CD4-positive, alpha-beta T cell treated with Interleukin-4 for 1 hour (primary cell): ENCODE results near the gene HMGCS1.
A peak's percentile ranks its signal among the peaks of the same experiment; 100 is the strongest.
"Not testable (repeated sequence)": the region's sequence is repeated elsewhere in the genome, so short reads cannot be mapped to it uniquely, and the experiment has no call there.

Source experiments
- DNase-seq, 2 donors: peaks; one replicate each; pipeline ENCODE4 v3.0.0-alpha.2; 2020 to 2022

HMGCS1 gene

DNA sequence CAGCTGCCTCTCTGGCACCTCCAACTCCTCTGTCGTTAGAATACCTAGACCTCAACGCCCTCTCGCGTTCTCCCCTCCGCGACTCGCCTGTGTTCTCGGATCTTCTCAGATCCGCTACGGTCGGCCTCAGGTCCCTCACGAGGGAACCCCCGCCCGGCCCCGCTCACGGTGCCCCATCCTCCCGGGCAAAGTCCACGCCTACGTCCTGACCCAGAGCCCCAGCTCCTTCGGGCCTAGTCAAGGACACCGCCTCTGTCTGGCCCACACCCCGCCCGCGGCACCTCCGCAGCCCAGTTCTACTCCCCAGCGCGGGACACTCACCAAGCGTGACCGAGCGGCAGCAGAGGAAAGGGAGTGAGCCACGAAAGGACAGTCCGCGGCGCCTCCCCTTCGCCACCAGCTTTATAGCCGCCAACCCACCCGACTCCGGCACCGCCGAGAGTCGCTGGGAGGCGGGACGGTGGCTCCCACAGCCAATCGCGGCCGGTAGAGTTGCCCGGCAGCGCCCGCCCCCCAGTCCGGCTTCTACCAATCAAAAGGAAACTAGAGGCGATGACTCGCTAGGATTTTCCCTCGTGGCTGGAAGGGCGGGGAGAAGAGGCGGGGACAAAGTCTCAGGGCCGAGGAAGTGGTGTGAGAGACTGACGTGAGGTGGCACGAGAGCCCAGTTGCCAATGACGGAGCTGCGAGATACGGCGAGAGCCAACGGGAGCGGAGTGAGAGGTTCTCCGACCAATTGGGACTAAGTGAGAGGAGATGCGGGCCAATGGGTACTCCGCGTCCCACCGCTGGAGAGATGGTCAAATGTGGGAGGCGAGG lies at the start of gene HMGCS1:
TSS of gene HMGCS1 (minus strand) at position 378 of the 819 bp plus-strand sequence. CDS start 14,447 bp downstream, outside the sequence.
- DNase-seq = peak; percentile 100

DNA sequence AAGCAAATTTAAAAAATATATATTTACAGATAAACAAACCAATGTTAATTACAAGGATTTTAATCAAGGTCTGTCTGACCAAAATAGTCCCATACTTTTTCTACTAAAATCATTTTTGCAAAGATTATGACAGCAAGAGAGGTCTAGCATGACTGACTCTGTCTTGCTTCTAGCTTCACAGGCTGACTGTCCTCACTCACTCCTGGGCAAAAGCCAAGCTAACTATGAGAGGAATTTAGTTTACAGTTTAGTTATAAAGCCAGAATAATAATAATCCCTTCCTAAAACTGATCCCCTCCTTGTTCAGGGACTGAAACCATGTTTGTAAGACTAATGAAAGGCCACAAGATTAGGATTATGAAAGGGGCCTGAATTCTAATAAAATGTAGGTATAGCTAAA lies 45.5 kb upstream of the HMGCS1 start:
- no peak for DNase-seq

DNA sequence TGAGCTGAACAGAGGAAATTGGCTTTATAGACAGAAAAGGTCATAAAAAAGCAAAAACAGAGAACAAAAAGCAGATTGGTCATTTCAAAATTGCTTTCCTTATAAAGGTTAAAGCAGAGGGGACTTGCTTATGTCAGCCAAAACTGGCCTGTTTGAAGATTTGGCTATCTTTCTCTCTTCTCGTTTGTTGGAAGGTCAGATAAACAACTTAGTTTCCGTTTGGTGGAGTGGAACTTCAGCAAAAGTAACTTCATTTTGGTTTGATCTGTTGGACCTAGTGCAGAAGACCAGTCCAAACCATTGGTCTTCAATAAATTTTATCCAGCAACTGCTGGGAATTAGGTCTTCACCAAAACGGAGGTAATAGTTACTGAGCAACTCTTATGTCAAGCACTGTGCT lies 45.1 kb upstream of the HMGCS1 start:
- no peak for DNase-seq

DNA sequence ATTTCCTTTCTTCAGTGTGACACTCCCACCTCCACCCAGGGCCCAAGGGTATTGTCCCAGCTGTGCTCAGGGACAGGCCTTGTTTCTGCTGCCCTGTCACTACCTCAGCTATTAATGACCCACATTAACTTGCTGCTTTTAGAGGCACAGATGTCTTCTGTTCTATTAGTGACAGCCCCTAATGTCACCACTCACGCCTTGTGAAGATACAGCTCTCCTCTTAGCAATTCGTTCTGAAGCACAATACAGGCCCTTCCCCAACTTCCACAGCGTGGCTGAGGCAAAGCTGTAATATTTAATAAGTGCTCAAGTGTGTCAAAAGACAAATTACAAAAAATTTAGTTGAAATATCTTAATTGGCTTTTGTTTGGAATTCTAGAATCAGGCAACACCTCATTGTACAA lies 44.7 kb upstream of the HMGCS1 start:
- DNase-seq = no peak

DNA sequence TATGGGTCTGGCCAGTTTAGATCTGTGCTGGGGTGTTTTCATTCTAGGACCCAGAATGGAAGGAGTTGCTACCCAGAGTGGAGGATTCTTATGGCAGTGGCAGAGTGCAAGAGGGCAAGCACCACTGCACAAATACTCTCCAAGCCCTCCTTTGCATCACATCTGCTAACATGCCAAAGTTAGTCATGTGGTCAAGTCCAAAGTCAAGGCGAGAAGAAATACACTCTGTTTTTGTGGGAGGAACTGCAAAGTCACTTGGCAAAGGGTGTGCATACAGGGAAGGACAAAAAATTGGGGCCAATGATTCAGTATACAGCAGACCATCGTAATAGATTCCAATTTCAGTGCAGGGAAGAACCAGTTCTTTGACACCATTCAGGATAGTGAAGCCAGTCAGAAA lies 43.9 kb upstream of the HMGCS1 start:
- DNase-seq = no peak

DNA sequence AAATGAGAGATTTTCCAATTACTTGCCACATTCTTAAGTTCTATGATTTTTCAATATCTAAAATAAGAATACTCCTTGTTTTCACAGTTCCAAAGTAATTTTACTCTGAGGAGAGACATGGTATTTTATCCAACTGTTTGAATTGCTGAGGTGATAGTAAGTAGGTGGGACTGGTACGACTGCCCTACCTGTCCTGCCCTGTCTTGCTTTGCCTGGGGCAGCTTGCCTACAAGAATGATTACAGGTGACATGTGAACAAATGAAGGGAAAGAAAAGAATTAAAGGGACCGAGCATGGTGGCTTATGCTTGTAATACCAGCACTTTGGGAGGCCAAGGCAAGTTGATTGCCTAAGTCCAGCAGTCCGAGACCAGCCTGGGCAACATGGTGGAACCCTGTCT lies 41.6 kb upstream of the HMGCS1 start:
- no peak for DNase-seq

DNA sequence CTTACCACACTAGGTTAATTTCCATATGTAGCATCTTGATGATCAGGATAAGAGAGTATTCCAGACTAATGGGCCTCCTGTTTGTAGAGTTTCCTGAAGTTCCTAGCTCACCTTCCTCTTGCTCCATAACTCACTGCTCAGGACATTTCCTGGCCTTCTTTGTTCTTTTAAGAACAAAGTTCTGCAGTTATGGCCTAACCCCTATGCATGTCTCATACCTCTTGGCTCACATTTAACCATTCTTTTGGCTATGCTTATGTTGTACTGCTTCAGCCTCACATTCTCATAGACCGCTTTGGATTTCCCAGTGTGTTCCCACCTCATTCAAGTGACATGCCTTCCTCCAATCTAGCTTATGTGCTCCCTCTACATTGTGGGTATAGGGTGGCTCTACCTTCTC lies 40.5 kb upstream of the HMGCS1 start:
- DNase-seq = no peak

DNA sequence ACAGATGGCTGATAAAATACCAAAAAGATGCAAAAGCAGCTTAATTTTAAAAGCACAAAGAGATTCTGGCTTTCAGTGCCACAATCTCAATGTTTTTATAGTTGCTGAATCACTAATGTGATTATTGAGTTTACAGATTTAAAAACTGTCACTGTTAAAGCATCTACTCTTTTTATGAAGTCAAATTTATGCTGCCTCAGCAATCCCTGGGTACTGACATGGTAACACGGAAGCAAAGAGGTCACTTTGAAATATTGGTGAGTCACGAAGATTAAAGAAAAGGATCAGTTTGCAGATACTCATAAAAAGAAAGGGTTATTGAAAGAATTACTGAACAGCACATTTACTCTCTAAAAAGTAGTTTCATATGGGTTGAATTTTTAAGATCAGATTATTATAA lies 39.7 kb upstream of the HMGCS1 start:
- DNase-seq = no peak

DNA sequence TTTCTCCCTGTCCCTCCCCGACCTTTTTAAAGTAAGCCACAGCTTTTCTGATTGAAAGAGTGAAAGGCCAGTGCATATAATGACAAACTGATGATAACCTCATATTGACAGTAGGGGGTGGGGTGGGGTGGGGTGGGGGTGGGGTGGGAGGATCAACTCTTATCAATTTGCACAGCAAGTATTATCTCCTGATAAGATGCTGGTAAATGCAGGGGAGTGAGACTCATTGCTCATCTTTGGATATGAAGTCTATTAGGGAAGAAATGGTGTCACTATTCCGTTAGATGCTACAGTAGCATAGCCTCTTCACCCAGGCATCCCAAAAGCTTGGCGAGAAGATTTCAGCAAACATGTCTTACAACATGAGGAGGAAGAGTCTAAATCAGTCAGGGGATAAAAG lies 38.9 kb upstream of the HMGCS1 start:
- no peak for DNase-seq

DNA sequence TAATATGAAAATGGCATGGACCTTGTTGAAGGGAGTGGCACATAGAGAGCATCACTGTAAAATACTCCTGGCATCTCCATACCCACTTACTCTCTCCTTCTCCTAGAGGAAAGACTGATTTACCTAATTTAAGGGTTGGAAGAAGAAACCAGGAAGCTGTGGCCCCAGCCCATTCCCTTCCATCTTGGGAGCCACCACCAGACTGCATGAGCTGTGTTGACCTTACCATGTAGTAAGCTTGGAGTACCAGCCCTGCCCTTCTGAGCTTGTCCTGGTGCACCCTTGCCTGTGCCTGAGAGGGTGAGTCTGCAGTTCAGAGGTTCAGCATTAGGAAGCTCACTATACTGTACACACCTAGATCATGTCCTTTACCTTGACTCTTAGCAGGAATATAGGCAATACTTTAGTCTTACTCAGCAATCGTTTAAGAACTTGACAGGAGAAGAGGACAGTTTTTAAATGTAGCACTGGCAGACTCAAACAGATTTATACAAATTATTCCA lies 35.7 kb upstream of the HMGCS1 start:
- DNase-seq = no peak

DNA sequence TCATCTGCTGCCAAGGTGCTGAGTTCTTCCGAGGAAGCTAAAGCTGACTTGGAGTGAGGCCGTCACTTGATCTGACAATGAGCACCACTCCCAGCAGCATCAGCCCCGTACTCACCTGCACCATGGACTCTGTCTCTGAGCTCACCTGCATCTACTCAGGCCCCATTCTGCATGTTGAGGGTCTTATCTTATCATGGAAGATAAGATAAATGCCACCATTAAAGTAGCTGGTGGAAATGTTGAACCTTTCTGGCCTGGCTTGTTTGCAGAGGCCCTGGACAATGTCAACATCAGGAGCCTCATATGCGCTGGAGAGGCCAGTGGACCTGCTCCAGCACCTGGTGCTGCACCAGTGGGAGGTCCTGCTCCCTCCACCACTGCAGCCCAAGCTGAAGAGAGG lies 35.0 kb upstream of the HMGCS1 start:
- DNase-seq = no peak

DNA sequence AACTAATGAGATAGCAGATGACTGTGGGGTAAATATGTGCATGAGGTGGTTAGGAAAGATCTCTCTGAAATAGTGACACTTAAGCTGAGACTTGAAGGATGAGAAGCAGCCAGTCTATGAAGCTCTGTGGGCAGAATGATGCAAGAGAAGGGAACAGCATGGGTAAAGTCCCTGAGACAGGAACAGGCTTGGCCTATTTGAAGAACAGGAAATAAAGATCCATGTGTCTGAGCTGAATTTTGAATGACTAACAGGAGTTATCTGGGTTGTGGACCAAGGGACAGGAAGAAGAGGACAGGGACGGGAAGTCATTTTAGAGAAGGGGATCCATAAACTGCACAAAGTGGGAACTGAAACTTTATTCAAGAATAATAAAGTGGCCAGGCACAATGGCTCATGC lies 25.6 kb upstream of the HMGCS1 start:
- no peak for DNase-seq

DNA sequence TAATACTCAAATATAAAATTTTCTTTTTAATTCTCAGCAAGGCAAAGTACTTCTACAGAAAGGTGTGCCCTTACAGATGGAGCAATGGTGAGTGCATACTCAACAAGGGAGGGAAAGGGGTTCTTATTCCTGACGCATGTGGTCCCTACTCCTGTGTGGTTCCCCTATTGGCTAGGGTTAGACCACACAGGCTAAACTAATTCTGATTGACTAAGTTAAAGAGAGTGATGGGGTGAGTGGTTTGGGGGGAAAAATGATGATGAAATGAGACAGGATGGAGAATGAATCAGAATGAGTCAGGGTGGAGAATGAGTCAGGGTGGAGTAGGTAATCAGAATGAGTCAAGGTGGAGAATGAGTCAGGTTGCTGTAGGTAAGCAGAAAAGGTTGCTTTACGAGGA lies 22.9 kb upstream of the HMGCS1 start:
- no peak for DNase-seq

DNA sequence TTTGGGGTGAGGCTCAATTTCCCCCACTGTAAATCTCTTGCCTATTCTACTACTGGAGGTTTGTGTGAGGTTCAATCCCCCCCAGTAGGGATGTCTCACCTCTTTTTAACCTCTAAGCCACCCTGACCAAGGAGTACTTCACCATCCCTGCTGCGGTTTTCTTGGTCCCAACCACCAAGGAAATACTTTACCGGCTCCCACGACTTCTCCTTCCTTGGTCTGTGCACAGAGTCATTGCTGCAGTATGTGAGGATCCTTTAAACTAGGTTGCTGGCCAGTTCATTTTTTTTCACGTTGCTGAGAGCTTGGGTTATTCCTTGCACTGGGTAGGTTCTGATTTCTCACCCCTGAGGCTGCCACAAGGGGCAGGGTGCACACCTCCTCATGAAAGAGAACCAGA lies 22.5 kb upstream of the HMGCS1 start:
- DNase-seq = no peak

DNA sequence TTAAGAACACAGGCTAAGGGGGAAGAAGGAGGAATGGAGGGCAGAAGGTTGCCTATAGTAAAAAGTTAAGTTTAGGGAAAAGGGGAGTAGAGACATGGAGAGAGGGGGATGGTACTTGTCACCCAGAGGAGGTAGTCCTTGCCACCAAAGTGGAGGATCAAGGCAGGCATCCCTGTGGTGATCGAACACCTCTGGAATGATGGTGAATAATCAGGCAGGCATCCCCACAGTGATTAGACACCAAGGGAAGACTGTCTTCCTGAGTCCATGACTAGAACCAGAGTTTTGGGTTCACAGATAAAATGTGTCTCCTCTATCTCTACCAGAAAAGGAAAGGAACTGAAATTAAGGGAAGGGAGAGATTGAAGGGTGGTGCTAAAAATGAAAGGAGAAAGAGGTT lies 19.2 kb upstream of the HMGCS1 start:
- DNase-seq = no peak

DNA sequence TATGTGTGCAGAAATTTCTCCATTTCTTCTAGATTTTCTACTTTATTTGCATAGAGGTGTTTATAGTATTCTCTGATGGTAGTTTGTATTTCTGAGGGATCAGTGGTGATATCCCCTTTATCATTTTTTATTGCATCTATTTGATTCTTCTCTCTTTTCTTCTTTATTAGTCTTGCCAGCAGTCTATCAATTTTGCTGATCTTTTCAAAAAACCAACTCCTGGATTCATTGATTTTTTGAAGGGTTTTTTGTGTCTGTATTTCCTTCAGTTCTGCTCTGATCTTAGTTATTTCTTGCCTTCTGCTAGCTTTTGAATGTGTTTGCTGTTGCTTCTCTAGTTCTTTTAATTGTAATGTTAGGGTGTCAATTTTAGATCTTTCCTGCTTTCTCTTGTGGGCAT lies 12.4 kb upstream of the HMGCS1 start:
- not testable (repeated sequence) for DNase-seq

DNA sequence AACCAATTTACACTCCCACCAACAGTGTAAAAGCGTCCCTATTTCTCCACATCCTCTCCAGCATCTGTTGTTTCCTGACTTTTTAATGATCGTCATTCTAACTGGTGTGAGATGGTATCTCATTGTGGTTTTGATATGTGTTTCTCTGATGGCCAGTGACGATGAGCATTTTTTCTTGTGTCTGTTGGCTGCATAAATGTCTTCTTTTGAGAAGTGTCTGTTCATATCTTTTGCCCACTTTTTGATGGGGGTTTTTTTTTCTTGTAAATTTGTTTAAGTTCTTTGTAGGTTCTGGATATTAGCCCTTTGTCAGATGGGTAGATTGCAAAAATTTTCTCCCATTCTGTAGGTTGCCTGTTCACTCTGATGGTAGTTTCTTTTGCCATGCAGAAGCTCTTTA lies 10.3 kb upstream of the HMGCS1 start:
- not testable (repeated sequence) for DNase-seq

DNA sequence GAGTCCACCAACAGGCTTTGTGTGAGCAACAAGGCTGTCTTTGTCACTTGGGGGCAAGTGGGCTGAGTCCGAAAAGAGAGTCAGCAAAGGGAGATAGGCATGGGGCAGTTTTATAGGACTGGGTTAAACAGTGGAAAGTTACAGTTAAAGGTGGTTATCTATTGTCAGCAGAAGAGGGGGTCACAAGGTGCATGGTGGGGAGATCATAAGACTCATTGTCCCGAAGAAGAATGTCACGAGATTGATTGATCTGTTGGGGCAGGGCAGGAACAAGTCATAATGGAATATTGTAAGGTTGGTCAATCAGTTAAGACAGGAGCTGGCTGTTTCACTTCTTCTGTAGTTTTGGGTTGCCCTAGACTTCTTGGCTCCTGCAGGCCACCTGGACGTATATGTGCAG lies 7.6 kb upstream of the HMGCS1 start:
- no peak for DNase-seq

DNA sequence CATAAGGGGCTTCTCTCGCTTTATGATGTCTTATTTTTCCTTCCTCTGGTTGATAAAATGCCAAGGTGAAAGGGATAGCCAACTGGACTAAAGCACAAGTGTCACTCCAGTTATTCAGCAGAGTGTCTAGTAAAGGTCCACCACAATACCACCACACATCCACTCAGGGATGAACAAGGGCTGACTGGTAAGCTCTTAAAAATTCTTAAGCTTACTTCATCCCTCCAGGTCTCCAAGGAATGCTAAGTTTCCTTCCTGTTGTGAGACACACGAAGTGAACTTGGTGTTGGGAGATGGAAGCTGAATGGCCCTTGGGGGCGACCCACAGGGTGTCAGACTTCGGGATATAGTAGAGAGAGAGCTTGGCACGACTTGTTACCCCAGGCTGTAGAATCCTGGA lies 3.2 kb upstream of the HMGCS1 start:
- DNase-seq = no peak

DNA sequence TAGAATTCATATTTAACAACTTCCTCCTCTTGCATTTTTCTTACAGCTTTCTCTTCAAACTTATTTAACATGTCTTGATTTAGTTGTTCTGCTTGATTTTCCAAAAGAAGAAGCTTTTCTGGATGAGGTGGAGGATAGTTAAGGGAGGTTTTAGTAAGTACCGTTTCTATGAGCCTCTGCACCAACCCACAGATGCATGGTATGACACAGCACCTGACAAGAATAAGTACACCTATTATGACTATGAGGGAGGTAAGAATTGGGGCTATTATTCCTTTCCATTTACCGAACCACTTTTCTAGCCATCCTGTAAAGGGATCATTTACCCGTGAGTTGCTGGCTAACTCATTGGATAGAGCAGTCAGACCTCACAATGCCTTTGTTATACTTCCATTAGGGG lies 2.5 kb upstream of the HMGCS1 start:
- DNase-seq = no peak

DNA sequence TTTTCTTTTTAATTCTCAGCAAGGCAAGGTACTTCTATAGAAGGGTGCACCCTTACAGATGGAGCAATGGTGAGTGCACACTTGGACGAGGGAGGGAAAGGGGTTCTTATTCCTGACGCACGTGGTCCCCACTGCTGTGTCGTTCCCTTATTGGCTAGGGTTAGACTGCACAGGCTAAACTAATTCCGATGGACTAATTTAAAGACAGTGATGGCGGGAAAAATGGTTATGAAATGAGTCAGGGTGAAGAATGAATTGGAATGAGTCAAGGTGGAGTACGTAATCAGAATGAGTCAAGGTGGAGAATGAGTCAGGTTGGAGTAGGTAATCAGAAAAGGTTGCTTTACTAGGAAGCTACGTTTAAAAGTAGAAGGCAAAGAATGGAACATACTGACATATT lies 2.1 kb upstream of the HMGCS1 start:
- DNase-seq = no peak

DNA sequence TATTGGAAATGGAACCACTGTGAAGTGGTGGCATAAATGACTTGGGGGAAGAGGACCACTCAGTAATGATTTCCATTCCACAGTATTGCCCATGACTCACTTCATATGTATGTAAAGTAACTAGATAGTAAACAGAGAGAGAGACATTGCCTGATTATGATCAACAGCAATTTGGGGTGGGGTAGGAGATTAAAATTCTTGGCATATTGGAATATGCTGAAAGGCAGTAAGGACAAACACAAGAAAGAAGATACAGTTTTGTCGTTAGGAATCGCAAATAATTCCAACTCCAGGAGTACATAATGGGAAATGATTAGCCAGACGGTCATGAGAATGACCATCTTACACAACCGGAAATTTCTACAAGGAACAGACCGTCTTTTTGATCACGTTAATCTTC lies 1.5 kb upstream of the HMGCS1 start:
- DNase-seq = no peak

DNA sequence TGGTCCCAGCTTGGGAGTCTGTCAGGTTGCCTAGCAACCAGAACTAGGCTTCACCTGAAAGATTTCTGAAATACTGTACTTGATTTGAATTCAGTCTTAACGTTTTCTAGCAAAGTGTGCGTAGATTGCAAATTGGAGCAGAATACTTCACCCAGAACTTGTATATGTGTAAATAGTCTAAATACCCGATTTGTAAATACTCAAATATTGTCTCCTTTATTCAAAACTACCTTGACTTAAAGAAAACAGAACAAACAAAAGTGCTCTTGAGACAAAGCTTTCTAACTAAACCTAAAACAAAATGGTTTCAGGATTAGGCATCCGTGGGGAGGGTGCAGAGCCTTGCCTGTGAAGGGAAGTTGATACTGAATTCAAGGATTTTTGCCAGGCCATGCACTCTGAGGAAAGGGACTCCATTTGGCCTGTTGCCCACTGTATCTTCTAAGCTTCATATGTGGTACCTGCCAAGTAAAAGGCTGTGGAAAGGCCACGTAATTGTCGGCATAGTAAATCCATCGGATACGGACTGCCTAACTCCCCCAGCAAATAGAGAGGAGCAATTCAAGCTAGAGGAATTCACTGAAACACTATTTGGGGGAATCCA lies 744 bp upstream of the HMGCS1 start:
- DNase-seq = no peak

DNA sequence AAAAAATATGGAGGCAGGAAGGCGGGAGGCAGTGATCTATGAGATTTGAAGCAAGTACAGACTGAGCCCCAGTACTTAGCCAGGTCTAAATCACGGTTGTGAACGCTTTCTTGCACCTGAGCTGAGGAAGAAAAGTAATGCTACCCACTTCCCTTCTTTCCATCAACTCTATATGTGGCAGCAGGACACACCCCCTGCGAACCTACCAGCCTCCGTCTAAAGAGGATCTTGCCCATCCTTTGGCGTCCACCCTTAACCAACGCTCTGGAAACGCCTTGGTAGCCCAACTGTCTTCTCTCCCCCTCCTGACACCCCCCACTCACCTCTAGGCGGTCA lies 545 bp downstream of the HMGCS1 start:
- no peak for DNase-seq
